ENCODE measurements around the gene NOC3L. TPM values are rescaled to one million over a fixed set of nuclear protein-coding genes. Genes with fewer than 3 reads are reported as not detected.

The NOC3L gene
- total and polyA plus RNA-seq, 9 of the 15 experiments (the other 6 are each of a cell fraction or from before 2014, with no cell fraction given): 23.8 to 57.6 (median 32.6) TPM

DNA sequence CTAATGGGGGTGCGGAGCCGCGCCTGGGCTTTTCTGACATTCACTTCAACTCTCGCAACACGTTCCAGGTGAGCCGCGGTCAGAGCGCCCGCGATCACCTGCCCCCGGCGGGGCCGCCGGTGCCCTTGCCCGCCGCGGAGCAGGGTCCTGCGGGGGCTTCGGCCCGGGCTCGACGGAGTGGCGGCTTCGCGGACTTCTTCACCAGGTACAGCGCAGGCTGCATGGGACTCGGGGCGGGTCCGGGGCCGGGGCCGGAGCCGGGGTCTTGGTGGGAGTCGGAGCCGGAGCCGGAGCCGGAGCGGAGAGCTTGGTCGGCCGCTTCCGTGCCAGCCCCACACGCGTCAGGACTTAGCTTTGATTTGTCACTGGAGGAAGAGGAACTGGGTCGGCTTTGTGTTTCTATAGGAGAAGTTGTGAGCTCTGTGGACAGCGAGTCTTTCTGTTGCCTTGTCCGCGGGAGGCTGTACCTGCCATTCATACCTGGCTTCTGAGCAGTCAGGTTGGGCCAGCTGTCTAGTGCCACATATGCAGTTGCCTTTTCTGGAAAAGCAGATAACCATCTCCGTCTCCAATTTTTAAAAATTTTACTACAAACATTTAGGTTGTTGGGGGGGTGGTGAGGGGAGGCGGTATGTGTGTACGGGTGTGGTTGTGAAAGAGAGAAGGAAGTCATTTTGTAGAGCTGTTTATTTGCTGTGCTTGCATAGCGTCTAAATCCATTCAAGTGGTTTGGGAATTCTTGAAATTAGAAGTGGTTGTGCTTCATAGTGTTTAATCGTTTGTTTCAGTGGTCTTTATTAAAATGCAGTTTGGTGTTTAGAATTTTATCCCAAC lies 40.9 kb upstream of the NOC3L start (continued):
- no peak for TF ChIP-seq ATF7 (IDR thresholded peaks at IDR 0.05)
- TF ChIP-seq CEBPB (tag; IDR thresholded peaks at IDR 0.05): peak; percentile 44
- TF ChIP-seq MEF2A (IDR thresholded peaks at IDR 0.05; ENCODE audit: control insufficient read depth, low read depth, low read length): no peak
- no peak for TF ChIP-seq GABPB2 (CRISPR knock-in tag; conservative IDR thresholded peaks at IDR 0.05)
- no peak for TF ChIP-seq GTF2E2 (tag; IDR thresholded peaks at IDR 0.05)
- 0 out of 4 replicates have a peak, but pooled peaks of 1 of the 2 experiments have one; percentile 14 for TF ChIP-seq KDM1A (IDR thresholded peaks at IDR 0.05)
- peak; percentile 88 for TF ChIP-seq SPI1 (IDR thresholded peaks at IDR 0.05; ENCODE audit: borderline replicate concordance, low read depth, low read length)
- no peak for TF ChIP-seq NCOA2 (IDR thresholded peaks at IDR 0.05; ENCODE audit: partially characterized antibody in 2 of 2)
- TF ChIP-seq, protein P1, sequence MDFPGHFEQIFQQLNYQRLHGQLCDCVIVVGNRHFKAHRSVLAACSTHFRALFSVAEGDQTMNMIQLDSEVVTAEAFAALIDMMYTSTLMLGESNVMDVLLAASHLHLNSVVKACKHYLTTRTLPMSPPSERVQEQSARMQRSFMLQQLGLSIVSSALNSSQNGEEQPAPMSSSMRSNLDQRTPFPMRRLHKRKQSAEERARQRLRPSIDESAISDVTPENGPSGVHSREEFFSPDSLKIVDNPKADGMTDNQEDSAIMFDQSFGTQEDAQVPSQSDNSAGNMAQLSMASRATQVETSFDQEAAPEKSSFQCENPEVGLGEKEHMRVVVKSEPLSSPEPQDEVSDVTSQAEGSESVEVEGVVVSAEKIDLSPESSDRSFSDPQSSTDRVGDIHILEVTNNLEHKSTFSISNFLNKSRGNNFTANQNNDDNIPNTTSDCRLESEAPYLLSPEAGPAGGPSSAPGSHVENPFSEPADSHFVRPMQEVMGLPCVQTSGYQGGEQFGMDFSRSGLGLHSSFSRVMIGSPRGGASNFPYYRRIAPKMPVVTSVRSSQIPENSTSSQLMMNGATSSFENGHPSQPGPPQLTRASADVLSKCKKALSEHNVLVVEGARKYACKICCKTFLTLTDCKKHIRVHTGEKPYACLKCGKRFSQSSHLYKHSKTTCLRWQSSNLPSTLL (IDR thresholded peaks at IDR 0.05): no peak
- no peak for TF ChIP-seq MXI1 (IDR thresholded peaks at IDR 0.05; ENCODE audit: low read depth, low read length)
- no peak for TF ChIP-seq ZNF586 (CRISPR knock-in tag; conservative IDR thresholded peaks at IDR 0.05)
- 0 out of 2 replicates have a peak, but pooled peaks have one; percentile 9 for TF ChIP-seq BHLHE40 (IDR thresholded peaks at IDR 0.05; ENCODE audit: low read length)
- TF ChIP-seq ZNF12 (CRISPR knock-in tag; IDR thresholded peaks at IDR 0.05): no peak
- TF ChIP-seq, protein P2, sequence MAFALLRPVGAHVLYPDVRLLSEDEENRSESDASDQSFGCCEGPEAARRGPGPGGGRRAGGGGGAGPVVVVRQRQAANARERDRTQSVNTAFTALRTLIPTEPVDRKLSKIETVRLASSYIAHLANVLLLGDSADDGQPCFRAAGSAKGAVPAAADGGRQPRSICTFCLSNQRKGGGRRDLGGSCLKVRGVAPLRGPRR (CRISPR knock-in tag; IDR thresholded peaks at IDR 0.05): no peak
- no peak for TF ChIP-seq BDP1 (IDR thresholded peaks at IDR 0.05; ENCODE audit: insufficient read depth, insufficient read length)
- TF ChIP-seq KDM5B (IDR thresholded peaks at IDR 0.05; ENCODE audit: insufficient replicate concordance, low read depth, low read length): peak; percentile 7
- no peak for TF ChIP-seq POLR2B (IDR thresholded peaks at IDR 0.05; ENCODE audit: low read depth, partially characterized antibody)
- TF ChIP-seq, protein P3, sequence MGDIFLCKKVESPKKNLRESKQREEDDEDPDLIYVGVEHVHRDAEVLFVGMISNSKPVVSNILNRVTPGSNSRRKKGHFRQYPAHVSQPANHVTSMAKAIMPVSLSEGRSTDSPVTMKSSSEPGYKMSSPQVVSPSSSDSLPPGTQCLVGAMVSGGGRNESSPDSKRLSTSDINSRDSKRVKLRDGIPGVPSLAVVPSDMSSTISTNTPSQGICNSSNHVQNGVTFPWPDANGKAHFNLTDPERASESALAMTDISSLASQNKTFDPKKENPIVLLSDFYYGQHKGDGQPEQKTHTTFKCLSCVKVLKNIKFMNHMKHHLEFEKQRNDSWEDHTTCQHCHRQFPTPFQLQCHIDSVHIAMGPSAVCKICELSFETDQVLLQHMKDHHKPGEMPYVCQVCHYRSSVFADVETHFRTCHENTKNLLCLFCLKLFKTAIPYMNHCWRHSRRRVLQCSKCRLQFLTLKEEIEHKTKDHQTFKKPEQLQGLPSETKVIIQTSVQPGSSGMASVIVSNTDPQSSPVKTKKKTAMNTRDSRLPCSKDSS (IDR thresholded peaks at IDR 0.05; ENCODE audit: low read depth, partially characterized antibody): no peak
- 0 out of 4 replicates have a peak, but pooled peaks of 1 of the 2 experiments have one; percentile 27 for TF ChIP-seq RCOR1 (IDR thresholded peaks at IDR 0.05; ENCODE audit: borderline replicate concordance in 1 of 2, low read depth in 2 of 2, low read length in 2 of 2)
- no peak for TF ChIP-seq FOSL1 (tag; conservative IDR thresholded peaks at IDR 0.05)
- TF ChIP-seq, protein P4, sequence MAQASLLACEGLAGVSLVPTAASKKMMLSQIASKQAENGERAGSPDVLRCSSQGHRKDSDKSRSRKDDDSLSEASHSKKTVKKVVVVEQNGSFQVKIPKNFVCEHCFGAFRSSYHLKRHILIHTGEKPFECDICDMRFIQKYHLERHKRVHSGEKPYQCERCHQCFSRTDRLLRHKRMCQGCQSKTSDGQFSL (CRISPR knock-in tag; IDR thresholded peaks at IDR 0.05): peak; percentile 47; the same call in 1 of the 2 replicates
- TF ChIP-seq, protein P4 (tag; IDR thresholded peaks at IDR 0.05): no peak
- peak; percentile 13; the same call in 1 of the 2 replicates for TF ChIP-seq NCOA6 (IDR thresholded peaks at IDR 0.05)
- peak; percentile 4 for TF ChIP-seq RBBP5 (IDR thresholded peaks at IDR 0.05; ENCODE audit: borderline replicate concordance, insufficient read depth, low read length, poor library complexity, severe bottlenecking)
